ENCODE data around the gene SLCO2B1.

The SLCO2B1 gene

DNA sequence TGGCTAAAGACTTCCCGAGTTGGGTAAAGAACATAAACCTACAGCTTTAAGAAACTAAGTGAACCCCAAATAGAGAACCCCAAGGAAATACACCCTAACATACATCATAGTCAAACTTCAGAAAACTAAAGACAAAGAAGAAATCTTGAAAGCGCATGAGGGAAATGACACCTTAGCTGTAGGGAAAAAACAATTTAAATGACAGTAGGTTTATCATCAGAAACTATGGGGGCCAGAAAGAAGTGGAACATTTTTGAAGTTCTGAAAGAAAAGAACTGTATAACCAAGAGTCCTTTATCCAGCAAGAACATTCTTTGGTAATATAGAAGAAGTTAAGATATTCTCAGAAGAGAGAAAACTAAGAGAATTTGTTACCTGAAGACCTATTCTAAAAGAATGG lies 38.7 kb upstream of the SLCO2B1 start:
- no peak for DNase-seq (ENCODE audit: low read depth)
- TF ChIP-seq, protein P1, sequence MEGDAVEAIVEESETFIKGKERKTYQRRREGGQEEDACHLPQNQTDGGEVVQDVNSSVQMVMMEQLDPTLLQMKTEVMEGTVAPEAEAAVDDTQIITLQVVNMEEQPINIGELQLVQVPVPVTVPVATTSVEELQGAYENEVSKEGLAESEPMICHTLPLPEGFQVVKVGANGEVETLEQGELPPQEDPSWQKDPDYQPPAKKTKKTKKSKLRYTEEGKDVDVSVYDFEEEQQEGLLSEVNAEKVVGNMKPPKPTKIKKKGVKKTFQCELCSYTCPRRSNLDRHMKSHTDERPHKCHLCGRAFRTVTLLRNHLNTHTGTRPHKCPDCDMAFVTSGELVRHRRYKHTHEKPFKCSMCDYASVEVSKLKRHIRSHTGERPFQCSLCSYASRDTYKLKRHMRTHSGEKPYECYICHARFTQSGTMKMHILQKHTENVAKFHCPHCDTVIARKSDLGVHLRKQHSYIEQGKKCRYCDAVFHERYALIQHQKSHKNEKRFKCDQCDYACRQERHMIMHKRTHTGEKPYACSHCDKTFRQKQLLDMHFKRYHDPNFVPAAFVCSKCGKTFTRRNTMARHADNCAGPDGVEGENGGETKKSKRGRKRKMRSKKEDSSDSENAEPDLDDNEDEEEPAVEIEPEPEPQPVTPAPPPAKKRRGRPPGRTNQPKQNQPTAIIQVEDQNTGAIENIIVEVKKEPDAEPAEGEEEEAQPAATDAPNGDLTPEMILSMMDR (IDR thresholded peaks at IDR 0.05; ENCODE audit: insufficient read depth, low read depth, low read length, missing control alignments), result no peak
- no peak overlapping the region for H3K4me3 ChIP-seq (ENCODE audit: low read depth, low read length)

DNA sequence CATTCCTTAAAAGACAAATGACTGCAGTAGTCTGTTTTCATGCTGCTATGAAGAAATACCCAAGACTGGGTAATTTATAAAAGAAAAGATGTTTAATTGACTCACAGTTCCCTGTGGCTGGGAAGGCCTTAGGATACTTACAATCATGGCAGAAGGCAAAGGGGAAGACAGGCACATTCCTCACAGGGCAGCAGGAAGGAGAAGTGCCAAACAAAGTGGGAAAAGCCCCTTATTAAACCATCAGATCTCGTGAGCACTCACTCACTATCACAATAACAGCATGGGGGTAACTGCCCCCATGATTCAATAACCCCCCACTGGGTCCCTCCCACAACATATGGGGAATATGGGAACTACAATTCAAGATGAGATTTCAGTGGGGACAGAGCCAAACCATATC lies 37.9 kb upstream of the SLCO2B1 start:
- TF ChIP-seq, protein P1 (IDR thresholded peaks at IDR 0.05; ENCODE audit: insufficient read depth, low read depth, low read length, missing control alignments), result no peak
- no peak for DNase-seq (ENCODE audit: low read depth)
- H3K4me3 ChIP-seq (ENCODE audit: low read depth, low read length), result no peak overlapping the region

DNA sequence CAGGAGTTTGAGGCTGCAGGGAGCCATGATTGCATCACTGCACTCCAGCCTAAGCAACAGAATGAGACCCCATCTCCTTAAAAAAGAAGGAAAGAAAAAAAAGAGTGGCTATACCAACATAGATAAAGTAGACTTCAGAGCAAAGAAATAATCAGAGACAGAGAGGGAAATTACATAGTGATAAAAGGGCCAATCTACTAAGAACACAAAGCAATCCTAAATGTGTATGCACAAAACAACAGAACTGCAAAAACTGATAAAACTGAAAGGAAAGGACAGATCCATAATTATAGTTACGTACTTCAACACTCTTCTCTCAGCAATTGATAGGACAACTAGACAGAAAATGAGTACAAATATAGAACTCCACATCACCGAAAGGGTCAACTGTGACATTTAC lies 36.4 kb upstream of the SLCO2B1 start:
- H3K4me3 ChIP-seq (ENCODE audit: low read depth, low read length), result no peak overlapping the region
- TF ChIP-seq, protein P1 (IDR thresholded peaks at IDR 0.05; ENCODE audit: insufficient read depth, low read depth, low read length, missing control alignments), result no peak
- no peak for DNase-seq (ENCODE audit: low read depth)

- TF ChIP-seq, protein P1 (IDR thresholded peaks at IDR 0.05; ENCODE audit: insufficient read depth, low read depth, low read length, missing control alignments), result no peak
- no peak overlapping the region for H3K4me3 ChIP-seq (ENCODE audit: low read depth, low read length)
- no peak for DNase-seq (ENCODE audit: low read depth)
These were observed 32.3 kb upstream of the SLCO2B1 start for GRCh38 chr11:75118577-75118976.

GRCh38 chr11:75126564-75126963 lies 24.3 kb upstream of the SLCO2B1 start:
- no peak overlapping the region for H3K4me3 ChIP-seq (ENCODE audit: low read depth, low read length)
- no peak for DNase-seq (ENCODE audit: low read depth)
- TF ChIP-seq, protein P1 (IDR thresholded peaks at IDR 0.05; ENCODE audit: insufficient read depth, low read depth, low read length, missing control alignments), result no peak

DNA sequence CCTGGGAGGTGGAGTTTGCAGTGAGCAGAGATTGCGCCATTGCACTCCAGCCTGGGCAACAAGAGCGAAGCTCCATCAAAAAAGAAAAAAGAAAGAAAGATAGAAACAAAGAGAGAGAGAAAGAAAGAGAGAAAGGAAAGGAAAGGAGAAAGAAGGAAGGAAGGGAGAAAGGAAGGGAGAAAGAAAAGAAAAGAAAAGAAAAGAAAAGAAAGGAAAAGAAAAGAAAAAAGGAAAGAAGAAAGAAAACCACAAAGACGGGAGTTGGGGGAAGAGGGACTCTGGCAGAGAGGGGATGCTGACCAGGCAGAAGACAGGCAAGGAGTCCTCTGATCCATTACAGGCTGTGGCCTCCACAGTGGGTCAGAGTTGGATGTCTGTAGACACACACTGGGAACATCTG lies 18.8 kb upstream of the SLCO2B1 start:
- DNase-seq (ENCODE audit: low read depth), result no peak
- TF ChIP-seq, protein P1 (IDR thresholded peaks at IDR 0.05; ENCODE audit: insufficient read depth, low read depth, low read length, missing control alignments), result no peak

GRCh38 chr11:75133976-75134375 lies 16.9 kb upstream of the SLCO2B1 start:
- DNase-seq (ENCODE audit: low read depth), result no peak
- TF ChIP-seq, protein P1 (IDR thresholded peaks at IDR 0.05; ENCODE audit: insufficient read depth, low read depth, low read length, missing control alignments), result no peak
- no peak overlapping the region for H3K4me3 ChIP-seq (ENCODE audit: low read depth, low read length)

More for the DNA sequence above, 18.8 kb upstream of the SLCO2B1 start:
- no peak overlapping the region for H3K4me3 ChIP-seq (ENCODE audit: low read depth, low read length)
